K562 treated with DMSO at 1 percent for 24 hours (cell line): Measurements from ENCODE around the gene BCAS1. TPM values are rescaled to one million over a fixed set of nuclear protein-coding genes. Genes with fewer than 3 reads are reported as not detected.

ENCODE experiments used
- total RNA-seq: library from RNA; unstranded; fragments of 300-600 nt; gene quantifications from 2 replicates; pipeline ENCODE4 v1.2.3, GENCODE V29; 2022; ENCODE audit warnings: low read depth; ENCODE audit not compliant: insufficient read depth

The BCAS1 gene, protein sequence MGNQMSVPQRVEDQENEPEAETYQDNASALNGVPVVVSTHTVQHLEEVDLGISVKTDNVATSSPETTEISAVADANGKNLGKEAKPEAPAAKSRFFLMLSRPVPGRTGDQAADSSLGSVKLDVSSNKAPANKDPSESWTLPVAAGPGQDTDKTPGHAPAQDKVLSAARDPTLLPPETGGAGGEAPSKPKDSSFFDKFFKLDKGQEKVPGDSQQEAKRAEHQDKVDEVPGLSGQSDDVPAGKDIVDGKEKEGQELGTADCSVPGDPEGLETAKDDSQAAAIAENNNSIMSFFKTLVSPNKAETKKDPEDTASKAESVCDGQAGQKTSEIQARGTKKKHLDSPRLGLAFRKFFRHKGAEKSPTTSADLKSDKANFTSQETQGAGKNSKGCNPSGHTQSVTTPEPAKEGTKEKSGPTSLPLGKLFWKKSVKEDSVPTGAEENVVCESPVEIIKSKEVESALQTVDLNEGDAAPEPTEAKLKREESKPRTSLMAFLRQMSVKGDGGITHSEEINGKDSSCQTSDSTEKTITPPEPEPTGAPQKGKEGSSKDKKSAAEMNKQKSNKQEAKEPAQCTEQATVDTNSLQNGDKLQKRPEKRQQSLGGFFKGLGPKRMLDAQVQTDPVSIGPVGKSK
- total RNA-seq = 2.9 and 4.4 TPM in 2 replicates

DNA sequence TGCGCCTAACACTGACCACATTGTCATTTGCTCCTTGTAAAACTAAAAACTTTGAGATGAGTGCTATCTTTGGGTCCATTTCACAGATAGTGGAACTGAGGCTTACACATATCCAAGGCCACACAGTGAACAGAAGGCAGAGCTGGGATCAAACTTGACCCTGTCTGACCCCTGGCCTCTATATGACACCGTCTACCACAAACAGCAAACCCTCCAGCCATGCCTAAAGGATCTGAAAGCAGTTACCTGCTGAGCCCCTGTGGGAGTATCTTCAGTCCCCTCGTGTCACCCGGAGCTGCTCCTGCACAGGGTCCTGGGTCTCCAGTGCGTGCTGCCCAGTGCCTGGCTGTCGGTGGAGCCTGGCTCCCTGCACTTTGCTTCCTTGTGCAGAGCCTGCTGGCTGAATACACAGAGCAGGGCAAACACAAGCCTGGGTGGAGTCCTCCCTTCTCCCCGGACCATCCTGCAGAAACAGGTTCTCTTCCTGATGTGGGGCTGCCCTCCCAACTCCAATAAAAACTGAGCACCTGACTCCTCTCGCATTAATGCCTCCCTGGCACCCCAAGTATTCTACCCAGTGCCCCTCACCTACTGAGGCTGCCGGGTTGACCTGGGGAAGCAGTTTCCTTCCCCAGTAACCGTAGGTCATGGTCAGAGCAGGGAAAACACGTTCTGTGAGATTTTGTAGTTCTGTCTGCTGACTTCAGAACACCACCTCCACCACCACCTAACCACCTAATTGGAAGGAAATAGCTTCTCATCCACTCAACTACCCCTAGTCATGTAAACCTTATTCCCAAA, at the start of gene BCAS1:
BCAS1 (minus strand) TSS at position 408 of the 801 bp plus-strand sequence. CDS start 11,876 bp downstream, outside the sequence.

Other genes starting within 250 kb of the BCAS1 start
- gene CYP24A1, start 103.4 kb upstream of the BCAS1 start, total RNA-seq = not detected in 2 replicates
- gene PFDN4, start 137.5 kb upstream of the BCAS1 start, total RNA-seq = 33.9 and 42.1 TPM in 2 replicates